Trophoblast cell (in vitro differentiated cells and primary cell): Measurements from ENCODE around the gene VOPP1.

Experiments
- DNase-seq, 2 donors: peaks; one replicate each; pipeline ENCODE4 v3.0.0-alpha.2; 2016
- H2AFZ ChIP-seq: 2 replicates; pipeline ENCODE4 v1.6.1; 2013; ENCODE audit warnings: low read length, moderate library complexity, mild to moderate bottlenecking; ENCODE audit not compliant: insufficient read depth, poor library complexity
- H2AK5ac ChIP-seq: 2 replicates; pipeline ENCODE4 v1.6.1; 2013; ENCODE audit warnings: mild to moderate bottlenecking, low read length
- H2BK120ac ChIP-seq: 2 replicates; pipeline ENCODE4 v1.6.1; 2013; ENCODE audit warnings: low read length, mild to moderate bottlenecking, moderate library complexity; ENCODE audit not compliant: insufficient read depth, poor library complexity
- H2BK12ac ChIP-seq: 2 replicates; pipeline ENCODE4 v1.6.1; 2013; ENCODE audit warnings: mild to moderate bottlenecking, low read length, moderate library complexity
- H2BK5ac ChIP-seq: 2 replicates; pipeline ENCODE4 v1.6.1; 2013; ENCODE audit warnings: low read length, low read depth, moderate library complexity, mild to moderate bottlenecking; ENCODE audit not compliant: poor library complexity
- H3K14ac ChIP-seq: 2 replicates; pipeline ENCODE4 v1.6.1; 2013; ENCODE audit warnings: mild to moderate bottlenecking, low read length
- H3K18ac ChIP-seq: 2 replicates; pipeline ENCODE4 v1.6.1; 2013; ENCODE audit warnings: mild to moderate bottlenecking, low read length
- H3K23ac ChIP-seq: 2 replicates; pipeline ENCODE4 v1.6.1; 2013; ENCODE audit warnings: low read length
- H3K27ac ChIP-seq: 2 replicates; pipeline ENCODE4 v1.5.1; 2013; ENCODE audit warnings: low read depth, mild to moderate bottlenecking, inconsistent platforms, low read length, moderate library complexity
- H3K27me3 ChIP-seq: 2 replicates; pipeline ENCODE4 v1.6.1; 2013; ENCODE audit warnings: inconsistent platforms, mild to moderate bottlenecking, low read length, moderate library complexity; ENCODE audit not compliant: insufficient read depth
- H3K36me3 ChIP-seq, 2 experiments: 1 replicate in 1 of 2; 2 replicates in 1 of 2; pipeline ENCODE4 v1.6.1; 2013; ENCODE audit warnings: low read length in 2 of 2, mild to moderate bottlenecking in 2 of 2, moderate library complexity in 1 of 2; ENCODE audit not compliant: insufficient read depth in 2 of 2, control insufficient read depth in 1 of 2
- H3K4ac ChIP-seq: 2 replicates; pipeline ENCODE4 v1.6.1; 2013; ENCODE audit warnings: low read depth, mild to moderate bottlenecking, low read length, moderate library complexity
- H3K4me1 ChIP-seq, 2 experiments: 1 replicate in 1 of 2; 2 replicates in 1 of 2; pipeline ENCODE4 v1.6.1; 2013; ENCODE audit warnings: low read length in 2 of 2, mild to moderate bottlenecking in 2 of 2, moderate library complexity in 1 of 2; ENCODE audit not compliant: insufficient read depth in 2 of 2, control insufficient read depth in 1 of 2
- H3K4me2 ChIP-seq: 2 replicates; pipeline ENCODE4 v1.6.1; 2013; ENCODE audit warnings: inconsistent platforms, mild to moderate bottlenecking, low read length, moderate library complexity
- H3K4me3 ChIP-seq: 2 replicates; pipeline ENCODE4 v1.5.1; 2013; ENCODE audit warnings: mild to moderate bottlenecking, low read depth, low read length, inconsistent platforms
- H3K79me1 ChIP-seq: one replicate; pipeline ENCODE4 v1.6.1; 2013; ENCODE audit warnings: low read length
- H3K79me2 ChIP-seq: 2 replicates; pipeline ENCODE4 v1.6.1; 2013; ENCODE audit warnings: low read length, mild to moderate bottlenecking; ENCODE audit not compliant: control insufficient read depth, insufficient read depth, poor library complexity
- H3K9ac ChIP-seq: 2 replicates; pipeline ENCODE4 v1.6.1; 2013; ENCODE audit warnings: mild to moderate bottlenecking, low read length
- H3K9me3 ChIP-seq: 2 replicates; pipeline ENCODE4 v1.6.1; 2013; ENCODE audit warnings: low read depth, mild to moderate bottlenecking, control low read depth, inconsistent platforms, low read length; ENCODE audit not compliant: insufficient read depth
- H4K12ac ChIP-seq: 2 replicates; pipeline ENCODE4 v1.6.1; 2013; ENCODE audit warnings: low read depth, mild to moderate bottlenecking, low read length, moderate library complexity
- H4K8ac ChIP-seq: 2 replicates; pipeline ENCODE4 v1.6.1; 2013; ENCODE audit warnings: low read depth, mild to moderate bottlenecking, low read length, moderate library complexity
- H4K91ac ChIP-seq: one replicate; pipeline ENCODE4 v1.6.1; 2013; ENCODE audit warnings: low read depth, mild to moderate bottlenecking, low read length, moderate library complexity
- WGBS: extraction: QIAGEN DNeasy Blood & Tissue Kit; methylation state at CpG from one replicate; pipeline ENCODE4 v1.1.7; 2013; ENCODE audit warnings: missing lambda C conversion rate; ENCODE audit not compliant: insufficient read length, insufficient coverage; ENCODE audit errors: extremely low coverage; 5-methylcytosine and 5-hydroxymethylcytosine counted together

Gene VOPP1

GRCh38 chr7:55441774-55442522, 130.4 kb downstream of the VOPP1 start:
- no peak overlapping the region for H2AFZ ChIP-seq
- H2BK120ac ChIP-seq, result no peak overlapping the region
- no peaks in the 10 kb centered on the region for H3K79me2 ChIP-seq
- no peaks in the 10 kb centered on the region for H3K36me3 ChIP-seq
- no peak overlapping the region for H2AK5ac ChIP-seq
- no peak overlapping the region for H3K9ac ChIP-seq
- H3K27me3 ChIP-seq, result no peaks in the 10 kb centered on the region
- H3K4me2 ChIP-seq, result no peak overlapping the region
- no peak overlapping the region for H3K18ac ChIP-seq
- no CpG with 5 or more reads among the region's 7 CpGs for WGBS
- H3K23ac ChIP-seq, result no peak overlapping the region
- H4K8ac ChIP-seq, result no peak overlapping the region
- no peak overlapping the region for H4K12ac ChIP-seq
- no peak overlapping the region for H2BK12ac ChIP-seq
- no peak overlapping the region for H3K4me3 ChIP-seq
- no peak overlapping the region for H3K14ac ChIP-seq
- no peaks in the 10 kb centered on the region for H3K79me1 ChIP-seq
- H3K9me3 ChIP-seq, result peaks cover 2% of the 10 kb centered on the region
- H3K4me1 ChIP-seq, result no peaks in the 10 kb centered on the region
- H3K4ac ChIP-seq, result no peak overlapping the region
- no peak overlapping the region for H4K91ac ChIP-seq
- H2BK5ac ChIP-seq, result no peak overlapping the region
- no peak for DNase-seq
- no peak overlapping the region for H3K27ac ChIP-seq

- DNase-seq, result no peak
- Histone ChIP-seq H3K79me2 (no peaks in the 10 kb centered on the region), H3K27me3 (no peaks in the 10 kb centered on the region), H2AK5ac (no peak overlapping the region), H3K4me3 (no peak overlapping the region), H4K8ac (no peak overlapping the region), H2AFZ (no peak overlapping the region), H3K4me1 (no peaks in the 10 kb centered on the region), H2BK12ac (no peak overlapping the region), H2BK120ac (no peak overlapping the region), H4K12ac (no peak overlapping the region), H3K18ac (no peak overlapping the region), H3K4ac (no peak overlapping the region), H4K91ac (no peak overlapping the region), H3K14ac (no peak overlapping the region), H3K79me1 (no peaks in the 10 kb centered on the region), H3K9ac (no peak overlapping the region), H3K27ac (no peak overlapping the region), H3K4me2 (no peak overlapping the region), H3K23ac (no peak overlapping the region), H3K36me3 (no peaks in the 10 kb centered on the region), H3K9me3 (peaks cover 2% of the 10 kb centered on the region), H2BK5ac (no peak overlapping the region)
- no CpG with 5 or more reads among the region's 5 CpGs for WGBS
These were observed 131.3 kb downstream of the VOPP1 start for GRCh38 chr7:55441002-55441401.

- Histone ChIP-seq H3K4ac (no peak overlapping the region), H3K4me1 (no peaks in the 10 kb centered on the region), H3K4me3 (no peak overlapping the region), H3K36me3 (no peaks in the 10 kb centered on the region), H2BK5ac (no peak overlapping the region), H3K23ac (no peak overlapping the region), H2BK120ac (no peak overlapping the region), H3K27ac (no peak overlapping the region), H2AFZ (no peak overlapping the region), H3K9ac (no peak overlapping the region), H3K79me1 (no peaks in the 10 kb centered on the region), H3K4me2 (no peak overlapping the region), H4K8ac (no peak overlapping the region), H3K14ac (no peak overlapping the region), H3K18ac (no peak overlapping the region), H3K27me3 (no peaks in the 10 kb centered on the region), H4K91ac (no peak overlapping the region), H3K9me3 (peaks cover 2% of the 10 kb centered on the region), H3K79me2 (no peaks in the 10 kb centered on the region), H4K12ac (no peak overlapping the region), H2BK12ac (no peak overlapping the region), H2AK5ac (no peak overlapping the region)
- DNase-seq, result no peak
- WGBS, result no CpG with 5 or more reads among the region's 13 CpGs
These were observed 132.1 kb downstream of the VOPP1 start for GRCh38 chr7:55440040-55440690.

GRCh38 chr7:55439627-55440026, 132.7 kb downstream of the VOPP1 start:
- Histone ChIP-seq H3K23ac (no peak overlapping the region), H3K4me1 (no peaks in the 10 kb centered on the region), H4K8ac (no peak overlapping the region), H3K79me2 (no peaks in the 10 kb centered on the region), H2BK5ac (no peak overlapping the region), H4K12ac (no peak overlapping the region), H2AK5ac (no peak overlapping the region), H2BK120ac (no peak overlapping the region), H3K27me3 (no peaks in the 10 kb centered on the region), H3K14ac (no peak overlapping the region), H3K9me3 (peaks cover 2% of the 10 kb centered on the region), H3K36me3 (no peaks in the 10 kb centered on the region), H4K91ac (no peak overlapping the region), H2AFZ (no peak overlapping the region), H3K18ac (no peak overlapping the region), H2BK12ac (no peak overlapping the region), H3K4me2 (no peak overlapping the region), H3K79me1 (no peaks in the 10 kb centered on the region), H3K9ac (no peak overlapping the region), H3K4me3 (no peak overlapping the region), H3K27ac (no peak overlapping the region), H3K4ac (no peak overlapping the region)
- no CpG with 5 or more reads among the region's 10 CpGs for WGBS
- no peak for DNase-seq
